C4-2B (cell line): ENCODE measurements around the gene EFNA3.

Experiments used
- CTCF ChIP-seq: fragments of 450-650 bp; conservative IDR thresholded peaks from 2 replicates; pipeline ENCODE4 v1.5.1; 2017; ENCODE audit warnings: mild to moderate bottlenecking
- ZFX ChIP-seq: fragments of 450-650 bp; IDR thresholded peaks from 2 replicates; pipeline ENCODE4 v1.6.1; 2017

- TF ChIP-seq ZFX, result no peak
- no peak for TF ChIP-seq CTCF
Measured at GRCh38 chr1:155136748-155137147, 58.1 kb downstream of the EFNA3 start.
